Large intestine (tissue), 3 donors: ENCODE results near the gene VAMP8. TPM values are rescaled to one million over a fixed set of nuclear protein-coding genes. Genes with fewer than 3 reads are reported as not detected.
A peak's percentile ranks its signal among the peaks of the same experiment; 100 is the strongest.
"Not testable (repeated sequence)": the region's sequence is repeated elsewhere in the genome, so short reads cannot be mapped to it uniquely, and the experiment has no call there.

Experiments
- DNase-seq, 2 donors: peaks; one replicate each; pipeline versions ENCODE4 v3.0.0 to v3.0.0-alpha.2; 2013
- H3K27ac ChIP-seq: one replicate; pipeline ENCODE4 v1.5.1; 2013; ENCODE audit warnings: low read length
- H3K27me3 ChIP-seq: 2 replicates; pipeline ENCODE4 v1.6.1; 2013; ENCODE audit warnings: low read length; ENCODE audit not compliant: control insufficient read depth, insufficient read depth
- H3K36me3 ChIP-seq: 2 replicates; pipeline ENCODE4 v1.6.1; 2013; ENCODE audit warnings: low read length; ENCODE audit not compliant: control insufficient read depth, insufficient read depth
- H3K4me1 ChIP-seq: one replicate; pipeline ENCODE4 v1.6.1; 2013; ENCODE audit warnings: low read length; ENCODE audit not compliant: control insufficient read depth, insufficient read depth
- H3K4me3 ChIP-seq: one replicate; pipeline ENCODE4 v1.5.1; 2013; ENCODE audit warnings: low read length
- H3K9me3 ChIP-seq: one replicate; pipeline ENCODE4 v1.6.1; 2013; ENCODE audit warnings: mild to moderate bottlenecking, low read depth, low read length, moderate library complexity; ENCODE audit not compliant: control insufficient read depth
- WGBS: methylation state at CpG from one replicate; pipeline ENCODE4 v1.1.5; 2013; ENCODE audit warnings: low lambda C conversion rate; ENCODE audit not compliant: insufficient coverage; 5-methylcytosine and 5-hydroxymethylcytosine counted together
- polyA plus RNA-seq: library from polyadenylated mRNA; unstranded; fragments of 120-200 nt; gene quantifications from one replicate; pipeline ENCODE4 v1.2.1, GENCODE V29; 2013

Gene VAMP8
- polyA plus RNA-seq, 1 donor: 158 TPM

- no peak for DNase-seq
- H3K27me3 ChIP-seq: no peaks in the 10 kb centered on the region
- WGBS: no CpG with 5 or more reads among the region's 2 CpGs
- no peak overlapping the region for H3K27ac ChIP-seq
- peaks cover 10% of the 10 kb centered on the region for H3K4me1 ChIP-seq
- H3K9me3 ChIP-seq: no peaks in the 10 kb centered on the region
- H3K36me3 ChIP-seq: no peaks in the 10 kb centered on the region
- no peak overlapping the region for H3K4me3 ChIP-seq
These were observed 13.6 kb downstream of the VAMP8 start for GRCh38 chr2:85590950-85591349.

GRCh38 chr2:85591563-85591962 lies 14.2 kb downstream of the VAMP8 start:
- no CpG with 5 or more reads among the region's 12 CpGs for WGBS
- Histone ChIP-seq H3K4me1 (peaks cover 12% of the 10 kb centered on the region), H3K27ac (no peak overlapping the region), H3K9me3 (no peaks in the 10 kb centered on the region), H3K4me3 (no peak overlapping the region), H3K36me3 (no peaks in the 10 kb centered on the region), H3K27me3 (no peaks in the 10 kb centered on the region)
- no peak for DNase-seq

GRCh38 chr2:85592299-85592698 lies 14.9 kb downstream of the VAMP8 start:
- H3K27ac ChIP-seq, DNase-seq, H3K4me3 ChIP-seq, H3K27me3 ChIP-seq, H3K9me3 ChIP-seq, H3K36me3 ChIP-seq: not testable (repeated sequence)
- H3K4me1 ChIP-seq: peaks cover 19% of the 10 kb centered on the region
- WGBS: no CpG with 5 or more reads among the region's 9 CpGs

GRCh38 chr2:85593023-85593422 lies 15.6 kb downstream of the VAMP8 start:
- no peak for DNase-seq
- H3K9me3 ChIP-seq: no peaks in the 10 kb centered on the region
- H3K27me3 ChIP-seq: no peaks in the 10 kb centered on the region
- H3K4me3 ChIP-seq: no peak overlapping the region
- no peak overlapping the region for H3K27ac ChIP-seq
- peaks cover 10% of the 10 kb centered on the region for H3K36me3 ChIP-seq
- no CpG with 5 or more reads among the region's 3 CpGs for WGBS
- H3K4me1 ChIP-seq: peaks cover 23% of the 10 kb centered on the region

GRCh38 chr2:85594715-85595300 lies 17.4 kb downstream of the VAMP8 start:
- Histone ChIP-seq H3K27ac (peak overlapping the region; percentile 84), H3K4me1 (peaks cover 30% of the 10 kb centered on the region), H3K9me3 (no peaks in the 10 kb centered on the region), H3K4me3 (peak overlapping the region; percentile 82), H3K27me3 (no peaks in the 10 kb centered on the region), H3K36me3 (peaks cover 27% of the 10 kb centered on the region)
- no peak for DNase-seq
- whole genome bisulfite sequencing: no CpG with 5 or more reads among the region's 13 CpGs

- H3K4me3 ChIP-seq: peak within 1 kb of the TSS; percentile 82
- DNase-seq: peak; percentile 97 to 98
- no peaks in the 10 kb centered on the region for H3K27me3 ChIP-seq
- peaks cover 30% of the 10 kb centered on the region for H3K4me1 ChIP-seq
- WGBS: no CpG with 5 or more reads among the region's 47 CpGs
- peak within 1 kb of the TSS; percentile 84 for H3K27ac ChIP-seq
- H3K36me3 ChIP-seq: peaks cover 33% of the 10 kb centered on the region
- no peaks in the 10 kb centered on the region for H3K9me3 ChIP-seq
These were observed 18.1 kb downstream of the VAMP8 start, which contains the start of gene RNF181 for GRCh38 chr2:85595301-85596025. RNF181 (plus strand) TSS chr2:85595745; CDS start chr2:85595764, 19 bp downstream.

GRCh38 chr2:85596026-85596333 lies 18.6 kb downstream of the VAMP8 start:
- Histone ChIP-seq H3K27me3 (no peaks in the 10 kb centered on the region), H3K4me1 (peaks cover 30% of the 10 kb centered on the region), H3K9me3 (no peaks in the 10 kb centered on the region), H3K36me3 (peaks cover 39% of the 10 kb centered on the region), H3K27ac (peak overlapping the region; percentile 66), H3K4me3 (peak overlapping the region; percentile 82)
- no peak for DNase-seq
- WGBS: no CpG with 5 or more reads among the region's 10 CpGs

GRCh38 chr2:85596486-85597143 lies 19.2 kb downstream of the VAMP8 start:
- H3K27ac ChIP-seq: no peak overlapping the region
- H3K9me3 ChIP-seq: no peaks in the 10 kb centered on the region
- no CpG with 5 or more reads among the region's 3 CpGs for WGBS
- H3K4me3 ChIP-seq: peak overlapping the region; percentile 82
- peaks cover 42% of the 10 kb centered on the region for H3K36me3 ChIP-seq
- H3K4me1 ChIP-seq: peaks cover 35% of the 10 kb centered on the region
- no peak for DNase-seq
- no peaks in the 10 kb centered on the region for H3K27me3 ChIP-seq

- DNase-seq: no peak
- Histone ChIP-seq H3K4me3 (no peak overlapping the region), H3K9me3 (no peaks in the 10 kb centered on the region), H3K4me1 (peaks cover 37% of the 10 kb centered on the region), H3K36me3 (peaks cover 42% of the 10 kb centered on the region), H3K27me3 (no peaks in the 10 kb centered on the region), H3K27ac (no peak overlapping the region)
- no CpG with 5 or more reads among the region's 5 CpGs for WGBS
These were observed 19.9 kb downstream of the VAMP8 start for GRCh38 chr2:85597241-85597640.

- H3K4me1 ChIP-seq: peaks cover 38% of the 10 kb centered on the region
- no peaks in the 10 kb centered on the region for H3K9me3 ChIP-seq
- no peak for DNase-seq
- H3K36me3 ChIP-seq: peaks cover 42% of the 10 kb centered on the region
- H3K4me3 ChIP-seq: no peak overlapping the region
- whole genome bisulfite sequencing: no CpG with 5 or more reads among the region's 14 CpGs
- H3K27me3 ChIP-seq: no peaks in the 10 kb centered on the region
- H3K27ac ChIP-seq: no peak overlapping the region
These were observed 21.4 kb downstream of the VAMP8 start for GRCh38 chr2:85598594-85599340.
